PC-9 (cell line): Measurements from ENCODE around the gene CERS3.

ENCODE experiments used
- CTCF ChIP-seq: fragments of 200-600 bp; sonication (generic); conservative IDR thresholded peaks from 2 replicates; pipeline ENCODE4 v1.6.1; 2017; ENCODE audit warnings: mixed run types, antibody characterized with exemption, mild to moderate bottlenecking, moderate library complexity
- EZH2 ChIP-seq: fragments of 200-600 bp; sonication (generic); IDR thresholded peaks from 2 replicates; pipeline ENCODE4 v1.8.0; 2017; ENCODE audit warnings: antibody characterized with exemption, low read depth

DNA sequence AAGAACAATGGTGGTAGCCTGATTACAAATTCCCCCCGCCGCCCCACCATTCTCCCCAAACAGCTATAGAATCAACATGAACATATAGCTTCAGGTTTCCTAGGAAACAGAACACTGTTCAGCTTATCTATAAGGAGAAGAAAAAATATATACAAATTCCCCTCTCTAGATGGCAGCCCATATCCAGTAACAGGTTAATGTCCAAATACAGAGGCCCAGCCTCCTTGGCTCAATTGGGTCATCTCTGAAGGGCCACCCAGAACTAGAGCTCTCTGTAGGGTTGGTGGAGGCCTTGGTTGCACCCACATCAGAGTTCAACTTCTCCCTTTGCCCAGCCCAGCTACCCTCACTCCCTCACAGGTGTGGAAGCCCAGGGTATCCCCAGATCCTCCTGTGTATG, 95.4 kb downstream of the CERS3 start:
- no peak for TF ChIP-seq EZH2
- TF ChIP-seq CTCF = no peak
